Suprapubic skin (tissue), 4 donors: ENCODE results near the gene NR2E1. TPM values are rescaled to one million over a fixed set of nuclear protein-coding genes. Genes with fewer than 3 reads are reported as not detected.

Source experiments
- DNase-seq, 2 donors: peaks; one replicate each; pipeline ENCODE4 v3.0.0-alpha.2; 2019; ENCODE audit warnings: low spot score in 2 of 2
- H3K27ac ChIP-seq: fragments of 200-600 bp; sonication (generic); one replicate; pipeline ENCODE4 v1.5.1; 2019
- H3K27me3 ChIP-seq: fragments of 200-600 bp; sonication (generic); one replicate; pipeline ENCODE4 v1.5.1; 2019
- H3K36me3 ChIP-seq: fragments of 200-600 bp; sonication (generic); one replicate; pipeline ENCODE4 v1.5.1; 2019
- H3K4me1 ChIP-seq: fragments of 200-600 bp; sonication (generic); one replicate; pipeline ENCODE4 v1.5.1; 2019
- H3K4me3 ChIP-seq: fragments of 200-600 bp; sonication (generic); one replicate; pipeline ENCODE4 v1.5.1; 2019; ENCODE audit warnings: mild to moderate bottlenecking
- H3K9me3 ChIP-seq: fragments of 200-600 bp; sonication (generic); one replicate; pipeline ENCODE4 v1.5.1; 2019
- EP300 ChIP-seq: sonication (generic); formaldehyde crosslinking; IDR thresholded peaks from one replicate; pipeline ENCODE4 v1.6.1; 2017; ENCODE audit warnings: antibody characterized with exemption
- POLR2A ChIP-seq, 2 donors: fragments of 450-650 bp; IDR thresholded peaks; one replicate each; pipeline ENCODE4 v1.6.1; 2017; ENCODE audit warnings: antibody characterized with exemption in 2 of 2, mild to moderate bottlenecking in 2 of 2, moderate library complexity in 2 of 2
- POLR2AphosphoS5 ChIP-seq, 3 donors: sonication (generic); formaldehyde crosslinking; IDR thresholded peaks; one replicate each; pipeline ENCODE4 v1.6.1; 2017; ENCODE audit warnings: antibody characterized with exemption in 3 of 3
- WGBS: methylation state at CpG from one replicate; pipeline ENCODE4 v1.1.5; 2018; 5-methylcytosine and 5-hydroxymethylcytosine counted together
- total RNA-seq, 4 donors: library from RNA; depleted of rRNA; stranded (reverse); fragments of >200 nt; gene quantifications; one replicate each; pipeline ENCODE4 v1.1.0, GENCODE V29; 2016
- TF ChIP-seq, protein P1 (sequence below), 2 donors: fragments of 200-600 bp in 1 of 2; fragments of 450-650 bp in 1 of 2; sonication (generic) in 1 of 2; IDR thresholded peaks; one replicate each; pipeline ENCODE4 v1.5.1; 2016 to 2019; ENCODE audit warnings: antibody characterized with exemption in 2 of 2, mild to moderate bottlenecking in 1 of 2, moderate library complexity in 1 of 2

NR2E1 gene
- under 1 TPM in 1 of 4 donors, not detected in 3; 0.38 TPM for total RNA-seq

DNA sequence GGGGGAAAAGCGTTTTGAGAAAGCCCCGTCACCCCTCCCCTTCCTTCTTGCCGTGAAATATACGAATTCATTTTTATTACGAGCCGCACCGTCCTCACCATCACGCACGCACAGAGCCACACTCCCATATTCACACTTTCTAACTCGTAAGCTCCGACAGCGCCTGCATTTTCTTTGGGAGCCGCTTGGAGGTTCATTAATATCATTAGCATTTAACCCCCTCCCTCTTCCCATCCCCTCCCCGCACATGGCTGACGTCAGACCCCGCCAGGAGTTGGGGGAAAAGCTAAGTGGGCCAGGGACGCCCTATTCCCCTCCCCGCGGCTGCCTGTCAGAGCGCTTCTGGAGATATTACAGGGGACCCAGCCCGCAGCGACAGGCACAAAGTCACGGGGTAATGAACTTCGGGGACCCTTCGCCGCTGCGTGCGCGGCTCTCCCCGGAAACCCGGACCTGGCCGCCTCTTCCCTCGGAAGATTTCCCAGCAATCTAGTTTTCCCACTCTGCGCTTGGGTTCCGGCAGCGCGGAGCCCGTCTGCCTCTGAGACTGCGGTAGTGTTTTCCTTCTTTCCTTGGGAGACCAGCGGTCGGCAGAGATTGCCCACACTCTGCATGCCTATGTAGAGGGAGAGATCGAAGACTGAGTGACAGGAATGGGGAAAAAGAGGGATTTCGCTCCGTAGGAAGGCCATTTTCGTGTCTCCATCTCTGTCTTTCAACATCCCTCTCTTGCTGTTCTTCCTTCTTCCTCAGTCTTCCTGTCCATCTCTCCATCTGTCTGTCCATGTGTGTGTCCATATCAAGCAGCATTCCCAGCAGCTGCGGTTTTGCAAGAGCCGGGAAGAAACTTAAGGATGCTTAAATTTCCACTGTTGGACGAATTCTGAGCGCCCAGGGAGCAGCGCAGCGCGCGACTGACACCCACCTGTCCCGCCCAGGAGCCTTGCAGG, at the start of gene NR2E1:
Gene NR2E1, plus strand, starts transcription at position 309 of the 950 bp plus-strand sequence. CDS start 744 bp downstream, outside the sequence.
- 2% methylated on average over 54 of the region's 54 CpGs for WGBS
- Histone ChIP-seq H3K36me3 (no peaks in the 10 kb centered on the region), H3K9me3 (no peaks in the 10 kb centered on the region), H3K4me3 (peak within 1 kb of the TSS; percentile 35), H3K27me3 (peaks cover 100% of the 10 kb centered on the region), H3K4me1 (peaks cover 77% of the 10 kb centered on the region), H3K27ac (no peak within 1 kb of the TSS)
- DNase-seq: no peak
- no peak for TF ChIP-seq POLR2A (IDR thresholded peaks at IDR 0.05)
- TF ChIP-seq, protein P1, sequence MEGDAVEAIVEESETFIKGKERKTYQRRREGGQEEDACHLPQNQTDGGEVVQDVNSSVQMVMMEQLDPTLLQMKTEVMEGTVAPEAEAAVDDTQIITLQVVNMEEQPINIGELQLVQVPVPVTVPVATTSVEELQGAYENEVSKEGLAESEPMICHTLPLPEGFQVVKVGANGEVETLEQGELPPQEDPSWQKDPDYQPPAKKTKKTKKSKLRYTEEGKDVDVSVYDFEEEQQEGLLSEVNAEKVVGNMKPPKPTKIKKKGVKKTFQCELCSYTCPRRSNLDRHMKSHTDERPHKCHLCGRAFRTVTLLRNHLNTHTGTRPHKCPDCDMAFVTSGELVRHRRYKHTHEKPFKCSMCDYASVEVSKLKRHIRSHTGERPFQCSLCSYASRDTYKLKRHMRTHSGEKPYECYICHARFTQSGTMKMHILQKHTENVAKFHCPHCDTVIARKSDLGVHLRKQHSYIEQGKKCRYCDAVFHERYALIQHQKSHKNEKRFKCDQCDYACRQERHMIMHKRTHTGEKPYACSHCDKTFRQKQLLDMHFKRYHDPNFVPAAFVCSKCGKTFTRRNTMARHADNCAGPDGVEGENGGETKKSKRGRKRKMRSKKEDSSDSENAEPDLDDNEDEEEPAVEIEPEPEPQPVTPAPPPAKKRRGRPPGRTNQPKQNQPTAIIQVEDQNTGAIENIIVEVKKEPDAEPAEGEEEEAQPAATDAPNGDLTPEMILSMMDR (IDR thresholded peaks at IDR 0.05): no peak
- TF ChIP-seq POLR2AphosphoS5 (IDR thresholded peaks at IDR 0.05): no peak
- TF ChIP-seq EP300: no peak

DNA sequence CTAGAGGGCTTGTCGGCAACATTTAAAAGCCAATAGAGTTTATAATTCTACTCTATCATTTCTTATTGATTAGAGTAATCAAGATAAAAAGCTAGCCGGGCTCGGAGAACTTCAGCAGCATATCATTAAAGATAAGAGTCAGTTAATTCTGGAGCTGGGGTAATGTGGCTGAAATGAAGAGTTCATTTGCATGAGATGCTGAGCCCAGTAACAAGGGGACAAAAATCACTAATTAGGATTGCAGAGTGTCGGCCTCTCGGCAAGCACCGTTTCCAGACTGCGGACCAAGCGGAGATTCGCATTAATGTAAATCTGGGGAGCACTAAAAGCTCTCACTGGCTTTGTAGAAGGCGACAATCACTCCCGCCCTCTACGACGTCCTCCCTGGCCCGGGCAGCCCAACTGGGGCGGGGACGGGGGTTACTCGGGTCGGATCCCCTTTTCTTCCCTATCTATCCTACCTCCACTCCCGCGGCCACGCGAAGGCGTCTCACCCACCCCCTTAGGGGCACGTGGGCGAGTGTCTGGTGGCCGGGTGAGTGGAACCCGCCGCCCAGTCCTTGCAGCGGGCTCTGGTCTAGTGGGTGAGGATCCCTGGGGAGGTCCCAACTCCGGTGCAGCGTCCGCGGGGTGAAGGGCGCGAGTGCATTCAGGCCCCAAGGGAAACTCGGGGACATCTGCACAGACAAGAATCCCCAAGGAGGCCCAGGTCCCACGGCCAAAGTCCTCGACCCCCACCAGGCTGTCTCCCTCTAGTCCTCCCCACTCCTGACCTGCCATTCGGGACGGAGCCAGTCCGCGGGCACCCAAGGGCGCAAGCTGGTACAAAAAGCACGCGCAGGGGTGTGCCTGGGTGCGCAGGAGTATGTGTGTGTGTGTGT, 49.0 kb upstream of the NR2E1 start:
- Histone ChIP-seq H3K4me3 (peak overlapping the region; percentile 67), H3K4me1 (peaks cover 62% of the 10 kb centered on the region), H3K27me3 (peaks cover 88% of the 10 kb centered on the region), H3K9me3 (no peaks in the 10 kb centered on the region), H3K27ac (no peak overlapping the region), H3K36me3 (no peaks in the 10 kb centered on the region)
- no peak for DNase-seq
- 19% methylated on average over 45 of the region's 46 CpGs for WGBS
- TF ChIP-seq, protein P1 (IDR thresholded peaks at IDR 0.05): no peak
- TF ChIP-seq POLR2AphosphoS5 (IDR thresholded peaks at IDR 0.05): no peak
- TF ChIP-seq EP300: no peak
- no peak for TF ChIP-seq POLR2A (IDR thresholded peaks at IDR 0.05)

DNA sequence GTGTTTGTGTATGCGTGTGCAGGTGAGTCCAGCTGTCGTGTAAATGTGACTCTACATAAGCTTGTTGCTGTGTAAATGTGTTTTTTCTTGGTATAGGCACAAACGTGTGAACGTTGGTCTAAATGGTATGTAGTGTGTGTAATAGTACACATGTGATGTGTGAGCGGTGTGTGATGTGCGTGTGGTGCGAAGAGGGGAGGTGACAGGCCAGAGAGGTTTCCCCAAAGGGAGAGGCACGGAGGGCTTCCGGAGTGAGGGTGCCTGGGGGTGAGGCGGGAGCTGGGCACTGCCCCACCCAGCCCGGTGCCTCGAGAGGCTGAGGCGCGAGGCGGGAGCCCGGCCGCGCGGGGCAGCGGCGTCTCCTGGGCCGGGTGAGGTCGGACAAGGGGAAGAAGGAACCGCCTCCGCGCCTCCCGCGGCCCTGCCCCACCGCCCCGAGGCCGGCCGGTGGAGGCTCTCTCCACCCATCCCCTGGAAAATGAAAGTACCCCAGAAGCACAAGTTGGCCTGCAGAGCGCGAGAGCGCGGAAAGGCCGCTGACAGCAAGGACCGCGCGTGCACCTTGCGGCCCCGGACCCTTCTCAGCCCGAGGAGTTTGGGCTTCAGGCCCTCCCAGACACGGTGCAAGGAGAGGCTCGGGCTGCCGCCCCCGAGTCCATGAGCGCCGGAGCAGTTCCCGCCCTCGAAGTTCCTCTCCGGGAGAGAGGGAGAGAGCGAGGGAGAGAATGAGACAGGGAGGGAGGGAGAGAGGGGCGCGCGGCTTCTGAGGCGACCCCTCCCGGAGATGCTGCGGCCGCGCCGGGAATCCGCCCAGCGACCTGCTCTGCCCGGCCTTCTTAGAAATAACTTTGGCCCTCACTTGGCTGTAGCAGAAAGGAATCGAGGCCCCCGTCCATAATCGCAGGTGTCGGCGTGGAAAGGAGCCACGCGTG, 48.1 kb upstream of the NR2E1 start:
- under 1% methylated on average over 59 of the region's 72 CpGs for WGBS
- Histone ChIP-seq H3K9me3 (no peaks in the 10 kb centered on the region), H3K4me1 (peaks cover 62% of the 10 kb centered on the region), H3K36me3 (no peaks in the 10 kb centered on the region), H3K4me3 (peak overlapping the region; percentile 67), H3K27me3 (peaks cover 90% of the 10 kb centered on the region), H3K27ac (no peak overlapping the region)
- no peak for DNase-seq
- TF ChIP-seq, protein P1 (IDR thresholded peaks at IDR 0.05): no peak
- no peak for TF ChIP-seq EP300
- no peak for TF ChIP-seq POLR2AphosphoS5 (IDR thresholded peaks at IDR 0.05)
- TF ChIP-seq POLR2A (IDR thresholded peaks at IDR 0.05): no peak

DNA sequence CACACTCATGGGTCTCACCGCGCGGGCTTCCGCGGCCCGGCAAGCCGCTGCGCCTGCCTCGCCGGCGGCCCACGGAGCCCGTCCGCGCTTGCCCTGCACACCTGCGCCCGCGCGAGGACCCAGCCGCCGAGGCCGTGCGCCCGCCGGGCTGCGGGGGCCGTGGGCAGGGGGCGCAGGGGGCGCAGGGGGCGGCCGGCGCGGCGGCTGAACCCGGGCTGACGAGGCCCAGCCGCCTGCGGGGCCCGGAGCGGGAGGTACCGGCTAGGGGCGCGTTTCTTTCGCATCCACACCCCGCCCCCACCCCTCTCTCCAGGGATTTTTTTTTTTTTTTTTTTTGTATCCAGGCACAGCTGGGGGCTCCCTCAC, 47.5 kb upstream of the NR2E1 start:
- H3K27ac ChIP-seq: no peak overlapping the region
- H3K4me3 ChIP-seq: peak overlapping the region; percentile 67
- no peak for DNase-seq
- peaks cover 93% of the 10 kb centered on the region for H3K27me3 ChIP-seq
- H3K4me1 ChIP-seq: peaks cover 62% of the 10 kb centered on the region
- H3K36me3 ChIP-seq: no peaks in the 10 kb centered on the region
- TF ChIP-seq POLR2A (IDR thresholded peaks at IDR 0.05): no peak
- TF ChIP-seq EP300: no peak
- TF ChIP-seq POLR2AphosphoS5 (IDR thresholded peaks at IDR 0.05): no peak
- TF ChIP-seq, protein P1 (IDR thresholded peaks at IDR 0.05): no peak
- WGBS: 4% methylated on average over 34 of the region's 45 CpGs
- no peaks in the 10 kb centered on the region for H3K9me3 ChIP-seq
